ENCODE measurements around the gene CDC14A. TPM values are rescaled to one million over a fixed set of nuclear protein-coding genes. Genes with fewer than 3 reads are reported as not detected.

The CDC14A gene
- total RNA-seq, 1 donor from 2014 or later = 21.4 TPM

DNA sequence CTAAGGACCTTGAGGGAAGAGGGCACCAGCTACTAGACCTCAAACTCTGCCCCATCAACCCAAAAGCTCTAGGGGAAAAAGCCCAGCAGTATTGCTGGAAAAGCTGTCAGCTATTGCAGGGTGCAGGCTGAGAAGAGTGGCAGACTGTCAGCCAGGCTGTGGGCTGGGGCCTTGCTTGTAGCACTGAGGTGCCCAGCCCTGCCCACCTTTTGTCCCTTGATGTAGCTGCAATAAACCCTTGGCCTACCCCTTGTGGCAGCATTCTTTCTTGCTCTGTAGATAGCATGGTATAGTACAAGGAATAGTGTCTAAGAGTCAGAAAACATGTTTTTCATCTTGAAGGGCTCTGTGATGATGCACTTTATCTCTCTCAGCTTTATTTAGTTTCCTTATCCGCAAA is 39.4 kb downstream of the CDC14A start:
- TF ChIP-seq, protein P1, sequence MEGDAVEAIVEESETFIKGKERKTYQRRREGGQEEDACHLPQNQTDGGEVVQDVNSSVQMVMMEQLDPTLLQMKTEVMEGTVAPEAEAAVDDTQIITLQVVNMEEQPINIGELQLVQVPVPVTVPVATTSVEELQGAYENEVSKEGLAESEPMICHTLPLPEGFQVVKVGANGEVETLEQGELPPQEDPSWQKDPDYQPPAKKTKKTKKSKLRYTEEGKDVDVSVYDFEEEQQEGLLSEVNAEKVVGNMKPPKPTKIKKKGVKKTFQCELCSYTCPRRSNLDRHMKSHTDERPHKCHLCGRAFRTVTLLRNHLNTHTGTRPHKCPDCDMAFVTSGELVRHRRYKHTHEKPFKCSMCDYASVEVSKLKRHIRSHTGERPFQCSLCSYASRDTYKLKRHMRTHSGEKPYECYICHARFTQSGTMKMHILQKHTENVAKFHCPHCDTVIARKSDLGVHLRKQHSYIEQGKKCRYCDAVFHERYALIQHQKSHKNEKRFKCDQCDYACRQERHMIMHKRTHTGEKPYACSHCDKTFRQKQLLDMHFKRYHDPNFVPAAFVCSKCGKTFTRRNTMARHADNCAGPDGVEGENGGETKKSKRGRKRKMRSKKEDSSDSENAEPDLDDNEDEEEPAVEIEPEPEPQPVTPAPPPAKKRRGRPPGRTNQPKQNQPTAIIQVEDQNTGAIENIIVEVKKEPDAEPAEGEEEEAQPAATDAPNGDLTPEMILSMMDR (IDR thresholded peaks at IDR 0.05; ENCODE audit: unreplicated experiment) = no peak
- DNase-seq (ENCODE audit: low spot score in 2 of 2, unreplicated experiment in 2 of 2) = no peak

GRCh38 chr1:100392756-100393155 is 40.5 kb downstream of the CDC14A start:
- H3K27ac Mint-ChIP-seq = peak overlapping the region; percentile 22
- no peak overlapping the region for H3K4me3 Mint-ChIP-seq
- H3K36me3 Mint-ChIP-seq = peaks cover 9% of the 10 kb centered on the region
- TF ChIP-seq, protein P1 (IDR thresholded peaks at IDR 0.05; ENCODE audit: unreplicated experiment) = no peak
- peaks cover 11% of the 10 kb centered on the region for H3K4me1 Mint-ChIP-seq
- H3K27me3 Mint-ChIP-seq (ENCODE audit: low read depth) = no peaks in the 10 kb centered on the region
- no peak for DNase-seq (ENCODE audit: low spot score in 2 of 2, unreplicated experiment in 2 of 2)
- H3K9me3 Mint-ChIP-seq = no peaks in the 10 kb centered on the region

More for the DNA sequence above, 39.4 kb downstream of the CDC14A start:
- no peak overlapping the region for H3K4me3 Mint-ChIP-seq
- H3K4me1 Mint-ChIP-seq = peaks cover 20% of the 10 kb centered on the region
- H3K27me3 Mint-ChIP-seq (ENCODE audit: low read depth) = no peaks in the 10 kb centered on the region
- no peaks in the 10 kb centered on the region for H3K9me3 Mint-ChIP-seq
- no peak overlapping the region for H3K27ac Mint-ChIP-seq
- peaks cover 9% of the 10 kb centered on the region for H3K36me3 Mint-ChIP-seq

DNA sequence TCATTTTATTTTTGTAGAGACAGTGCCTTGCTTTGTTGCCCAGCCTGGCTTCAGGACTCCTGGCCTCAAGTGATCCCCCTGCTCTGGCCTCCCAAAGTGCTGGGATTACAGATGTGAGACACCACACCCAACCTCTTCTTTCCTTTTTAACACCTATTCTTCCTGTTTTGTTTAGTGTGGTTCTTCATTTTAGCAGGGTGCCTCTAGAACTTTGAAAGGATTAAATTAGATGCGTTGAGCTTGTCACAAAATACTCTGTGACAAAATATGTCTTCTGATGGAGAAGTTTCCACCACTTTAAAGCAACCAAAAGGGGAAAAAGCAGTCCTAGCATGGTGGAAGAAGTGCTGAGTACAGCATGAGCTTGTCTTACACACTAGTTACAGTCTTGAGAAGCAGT is 42.0 kb downstream of the CDC14A start:
- no peak overlapping the region for H3K4me3 Mint-ChIP-seq
- peaks cover 6% of the 10 kb centered on the region for H3K4me1 Mint-ChIP-seq
- no peak for DNase-seq (ENCODE audit: low spot score in 2 of 2, unreplicated experiment in 2 of 2)
- TF ChIP-seq, protein P1 (IDR thresholded peaks at IDR 0.05; ENCODE audit: unreplicated experiment) = no peak
- H3K9me3 Mint-ChIP-seq = no peaks in the 10 kb centered on the region
- H3K27me3 Mint-ChIP-seq (ENCODE audit: low read depth) = no peaks in the 10 kb centered on the region
- peaks cover 9% of the 10 kb centered on the region for H3K36me3 Mint-ChIP-seq
- no peak overlapping the region for H3K27ac Mint-ChIP-seq

DNA sequence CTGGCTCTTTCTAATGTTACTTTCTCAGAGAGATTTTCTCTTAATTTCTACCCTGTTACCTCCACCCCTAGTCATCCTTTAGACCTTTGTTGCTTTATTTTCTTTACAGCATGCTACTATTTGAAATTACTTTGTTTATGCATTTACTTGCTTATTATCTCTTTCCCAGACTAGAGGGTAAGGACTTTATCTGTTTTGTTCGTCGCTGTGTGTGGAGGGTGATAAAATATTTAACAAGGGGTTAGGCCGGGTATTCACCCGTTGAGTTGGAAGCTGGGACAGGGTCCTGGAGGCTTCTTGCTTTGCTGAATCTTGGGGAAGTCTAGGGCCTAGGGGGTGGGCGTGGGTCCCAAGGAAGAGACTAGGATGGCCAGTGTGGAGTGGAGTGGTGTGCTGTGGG is 43.6 kb downstream of the CDC14A start:
- no peak overlapping the region for H3K4me3 Mint-ChIP-seq
- TF ChIP-seq, protein P1 (IDR thresholded peaks at IDR 0.05; ENCODE audit: unreplicated experiment) = no peak
- peaks cover 12% of the 10 kb centered on the region for H3K4me1 Mint-ChIP-seq

DNA sequence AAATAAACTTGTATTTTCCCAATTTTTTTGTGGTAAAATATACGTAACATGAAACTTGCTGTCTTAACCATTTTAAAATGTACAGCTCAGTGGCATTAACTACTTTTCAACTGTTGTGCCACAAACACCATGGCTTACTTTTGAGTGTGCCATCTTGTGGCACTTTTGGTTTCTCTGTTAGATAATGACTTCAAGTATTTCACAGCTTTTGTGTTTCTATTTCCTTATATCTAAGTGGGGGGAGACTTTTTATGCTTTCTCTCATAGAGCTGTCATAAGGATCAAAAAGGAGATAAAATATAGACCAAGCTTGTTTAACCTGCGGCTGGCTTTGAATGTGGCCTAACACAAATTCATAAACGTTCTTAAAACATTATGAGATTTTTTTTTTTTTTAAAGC is 44.3 kb downstream of the CDC14A start:
- DNase-seq (ENCODE audit: low spot score in 2 of 2, unreplicated experiment in 2 of 2) = no peak
- Mint-ChIP-seq H3K4me1 (peaks cover 12% of the 10 kb centered on the region), H3K27me3 (ENCODE audit: low read depth) (no peaks in the 10 kb centered on the region), H3K36me3 (peaks cover 9% of the 10 kb centered on the region), H3K4me3 (no peak overlapping the region), H3K27ac (no peak overlapping the region), H3K9me3 (no peaks in the 10 kb centered on the region)
- TF ChIP-seq, protein P1 (IDR thresholded peaks at IDR 0.05; ENCODE audit: unreplicated experiment) = no peak

More for the DNA sequence above, 43.6 kb downstream of the CDC14A start:
- H3K27me3 Mint-ChIP-seq (ENCODE audit: low read depth) = no peaks in the 10 kb centered on the region
- peak overlapping the region; percentile 16 for H3K27ac Mint-ChIP-seq
- H3K9me3 Mint-ChIP-seq = no peaks in the 10 kb centered on the region
- peaks cover 9% of the 10 kb centered on the region for H3K36me3 Mint-ChIP-seq
- no peak for DNase-seq (ENCODE audit: low spot score in 2 of 2, unreplicated experiment in 2 of 2)

DNA sequence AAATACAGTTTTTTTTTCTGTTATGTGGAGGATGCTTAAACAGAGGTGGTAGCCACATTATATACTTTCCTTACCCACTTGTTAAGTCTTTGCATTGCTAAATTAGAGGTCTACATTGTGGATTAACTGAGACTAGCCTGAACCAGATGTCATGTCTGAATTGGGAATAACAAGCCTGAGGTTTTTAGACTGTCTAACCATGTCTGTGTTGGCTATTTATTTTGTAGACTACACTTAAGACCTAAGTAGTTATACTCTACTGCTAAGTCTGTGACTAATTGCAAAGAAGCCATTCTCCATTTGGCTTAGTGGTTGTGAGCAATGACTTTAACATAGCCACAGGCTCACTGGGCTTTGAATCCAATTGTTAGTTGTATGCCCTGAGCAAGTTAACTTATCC is 45.4 kb downstream of the CDC14A start:
- H3K4me1 Mint-ChIP-seq = peaks cover 12% of the 10 kb centered on the region
- no peak for DNase-seq (ENCODE audit: low spot score in 2 of 2, unreplicated experiment in 2 of 2)
- H3K27ac Mint-ChIP-seq = no peak overlapping the region
- no peak overlapping the region for H3K4me3 Mint-ChIP-seq
- TF ChIP-seq, protein P1 (IDR thresholded peaks at IDR 0.05; ENCODE audit: unreplicated experiment) = no peak
- no peaks in the 10 kb centered on the region for H3K27me3 Mint-ChIP-seq (ENCODE audit: low read depth)
- H3K36me3 Mint-ChIP-seq = peaks cover 9% of the 10 kb centered on the region
- no peaks in the 10 kb centered on the region for H3K9me3 Mint-ChIP-seq

Data from mesothelial cell of epicardium (in vitro differentiated cells).